B cell (primary cell): ENCODE results near the gene SLC9C1. TPM values are rescaled to one million over a fixed set of nuclear protein-coding genes. Genes with fewer than 3 reads are reported as not detected.

ENCODE experiments used
- ATAC-seq: fragments of 200-7000 bp; cut with Tn5 transposase; one replicate; pipeline ENCODE4 v1.10.0; 2021; ENCODE audit warnings: low read depth, mild to moderate bottlenecking, moderate number of reproducible peaks, moderate library complexity
- CTCF ChIA-PET: fragments of 350-600 bp; sonication (Branson Sonifier 250); formaldehyde crosslinking; loops from one replicate; lab custom pipeline; 2021; ENCODE audit warnings: antibody characterized with exemption, inconsistent platforms; lab: Charles Lee
- POLR2A ChIA-PET: fragments of 350-600 bp; sonication (Branson Sonifier 250); formaldehyde crosslinking; loops from one replicate; lab custom pipeline; 2021; ENCODE audit warnings: antibody characterized with exemption; lab: Charles Lee
- DNase-seq: peaks from one replicate; pipeline ENCODE4 v3.0.0; 2013
- H2AFZ ChIP-seq: 2 replicates; pipeline ENCODE4 v1.6.1; 2012; ENCODE audit warnings: mild to moderate bottlenecking, low read depth, low read length; ENCODE audit not compliant: insufficient read depth, poor library complexity, severe bottlenecking
- H3K27ac ChIP-seq, 2 donors: 1 replicate in 1 of 2; 2 replicates in 1 of 2; pipeline ENCODE4 v1.5.1; 2012 to 2013; ENCODE audit warnings: low read length in 2 of 2, mild to moderate bottlenecking in 2 of 2, moderate library complexity in 1 of 2
- H3K27me3 ChIP-seq, 4 experiments: fragments of 200-600 bp in 1 of 4; sonication (generic) in 1 of 4; replicated peaks in 1 of 4; 1 replicate in 2 of 4; 2 replicates in 2 of 4; pipeline versions ENCODE4 v1.6.1 to v1.7.0; 2013 to 2016; ENCODE audit warnings: low read length in 3 of 4, mild to moderate bottlenecking in 2 of 4, mixed read lengths in 1 of 4, moderate library complexity in 1 of 4; ENCODE audit not compliant: insufficient read depth in 4 of 4, control insufficient read depth in 3 of 4; ENCODE audit errors: control extremely low read depth in 1 of 4
- H3K36me3 ChIP-seq, 2 experiments: replicated peaks in 1 of 2; 1 replicate in 1 of 2; 2 replicates in 1 of 2; pipeline versions ENCODE4 v1.6.1 to v1.7.1; 2013; ENCODE audit warnings: low read length in 1 of 2; ENCODE audit not compliant: insufficient read depth in 2 of 2, control insufficient read depth in 1 of 2; ENCODE audit errors: control extremely low read depth in 1 of 2, extremely low read depth in 1 of 2
- H3K4me1 ChIP-seq, 2 donors: fragments of 200-600 bp in 1 of 2; sonication (generic) in 1 of 2; 1 replicate in 1 of 2; 2 replicates in 1 of 2; pipeline versions ENCODE4 v1.5.1 to v1.6.1; 2013 to 2017; ENCODE audit warnings: low read length in 2 of 2; ENCODE audit not compliant: control insufficient read depth in 2 of 2, insufficient read depth in 2 of 2
- H3K4me2 ChIP-seq: replicated peaks from 2 replicates; pipeline ENCODE3; 2012; ENCODE audit warnings: mild to moderate bottlenecking, low read depth, low read length; ENCODE audit not compliant: poor library complexity, severe bottlenecking
- H3K4me3 ChIP-seq, 5 experiments: fragments of 200-600 bp in 1 of 5; sonication (generic) in 1 of 5; 1 replicate in 3 of 5; 2 replicates in 2 of 5; pipeline versions ENCODE4 v1.5.1 to v1.7.0; 2011 to 2016; ENCODE audit warnings: low read length in 4 of 5, mild to moderate bottlenecking in 4 of 5, low read depth in 2 of 5, control low read depth in 1 of 5, moderate library complexity in 1 of 5; ENCODE audit not compliant: insufficient read depth in 1 of 5; ENCODE audit errors: control extremely low read depth in 1 of 5, extremely low read depth in 1 of 5
- H3K79me2 ChIP-seq: fragments of 200-600 bp; sonication (generic); one replicate; pipeline ENCODE4 v1.6.0; 2016; ENCODE audit warnings: low read length; ENCODE audit not compliant: control insufficient read depth, insufficient read depth
- H3K9ac ChIP-seq: fragments of 200-600 bp; sonication (generic); 2 replicates; pipeline ENCODE4 v1.6.1; 2017; ENCODE audit warnings: mild to moderate bottlenecking, low read length, moderate library complexity
- H3K9me3 ChIP-seq, 3 donors: one replicate each; pipeline versions ENCODE4 v1.6.1 to v1.7.1; 2013; ENCODE audit warnings: low read length in 2 of 3; ENCODE audit not compliant: control insufficient read depth in 2 of 3, insufficient read depth in 1 of 3; ENCODE audit errors: control extremely low read depth in 1 of 3
- H4K20me1 ChIP-seq: 2 replicates; pipeline ENCODE4 v1.6.0; 2012; ENCODE audit warnings: mild to moderate bottlenecking, low read length; ENCODE audit not compliant: insufficient read depth, control insufficient read depth, poor library complexity, severe bottlenecking
- H3K27ac Mint-ChIP-seq: one replicate; pipeline ENCODE4 v1.8.0; 2021; ENCODE audit warnings: mixed read lengths
- H3K27me3 Mint-ChIP-seq: one replicate; pipeline ENCODE4 v1.8.0; 2021; ENCODE audit warnings: mixed read lengths
- H3K4me1 Mint-ChIP-seq: one replicate; pipeline ENCODE4 v1.8.0; 2021; ENCODE audit warnings: mixed read lengths
- H3K4me3 Mint-ChIP-seq: one replicate; pipeline ENCODE4 v1.8.0; 2021; ENCODE audit warnings: mixed read lengths
- H3K9me3 Mint-ChIP-seq: one replicate; pipeline ENCODE4 v1.8.0; 2022; ENCODE audit warnings: mixed read lengths; ENCODE audit not compliant: insufficient read depth
- EZH2 ChIP-seq: IDR thresholded peaks from 2 replicates; pipeline ENCODE4 v1.6.1; 2012; ENCODE audit warnings: borderline replicate concordance, low read depth, mild to moderate bottlenecking, moderate library complexity, low read length; ENCODE audit not compliant: insufficient read depth, poor library complexity, severe bottlenecking
- WGBS: methylation state at CpG from one replicate; pipeline ENCODE4 v1.1.5; 2013; ENCODE audit warnings: missing lambda C conversion rate; ENCODE audit not compliant: insufficient coverage; 5-methylcytosine and 5-hydroxymethylcytosine counted together
- intact Hi-C: fragments of 100-400 bp; cut with micrococcal nuclease; formaldehyde crosslinking; loops from one replicate; pipeline ENCODE4 v1.10.0; 2022
- polyA plus RNA-seq: library from polyadenylated mRNA; depleted of rRNA; stranded (reverse); fragments of >200 nt; gene quantifications from 2 replicates; pipeline ENCODE4 v1.2.3, GENCODE V29; 2012
- total RNA-seq, 2 donors: library from RNA; stranded (reverse); fragments of 120-200 nt in 1 of 2; gene quantifications; 1 replicate in 1 of 2; 2 replicates in 1 of 2; pipeline versions ENCODE4 v1.2.3 to v1.2.4, GENCODE V29; 2013 to 2022
- TF ChIP-seq, protein P1 (sequence below): fragments of 200-600 bp; IDR thresholded peaks from one replicate; pipeline ENCODE4 v1.8.0; 2022; ENCODE audit warnings: antibody characterized with exemption, mild to moderate bottlenecking

Gene SLC9C1
- total and polyA plus RNA-seq, 2 donors (not counting 1 experiment from before 2014, with no cell fraction given) = 0.07 to 0.49 TPM

DNA sequence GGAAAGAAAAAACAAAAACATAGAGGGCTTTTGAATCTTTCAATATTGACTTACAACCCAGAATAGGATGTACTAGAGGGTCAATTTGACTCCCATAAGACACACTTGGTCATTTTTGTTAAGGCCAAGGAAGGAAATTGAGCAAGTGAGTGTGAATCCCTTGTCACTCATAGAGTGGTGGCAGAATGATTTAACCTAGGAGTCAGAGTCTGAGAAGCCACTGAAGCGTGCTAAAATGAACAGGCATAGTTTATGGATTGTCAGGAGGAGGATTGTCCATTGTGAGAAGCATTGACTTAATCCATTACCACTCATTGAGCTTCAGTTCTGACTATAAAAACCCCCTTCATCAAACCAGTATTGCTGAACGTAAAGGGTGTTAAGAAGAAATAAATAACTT is 152.7 kb downstream of the SLC9C1 start:
- Mint-ChIP-seq H3K4me1 (peaks cover 25% of the 10 kb centered on the region), H3K27me3 (no peaks in the 10 kb centered on the region), H3K9me3 (peaks cover 4% of the 10 kb centered on the region), H3K27ac (no peak overlapping the region), H3K4me3 (no peak overlapping the region)
- H3K4me3 ChIP-seq = no peak overlapping the region
- intact Hi-C loops = no loop called here
- no peak overlapping the region for H3K27ac ChIP-seq
- H3K27me3 ChIP-seq = no peaks in the 10 kb centered on the region
- DNase-seq (no peak), ATAC-seq (no peak)
- no peak overlapping the region for H3K9ac ChIP-seq
- TF ChIP-seq, protein P1, sequence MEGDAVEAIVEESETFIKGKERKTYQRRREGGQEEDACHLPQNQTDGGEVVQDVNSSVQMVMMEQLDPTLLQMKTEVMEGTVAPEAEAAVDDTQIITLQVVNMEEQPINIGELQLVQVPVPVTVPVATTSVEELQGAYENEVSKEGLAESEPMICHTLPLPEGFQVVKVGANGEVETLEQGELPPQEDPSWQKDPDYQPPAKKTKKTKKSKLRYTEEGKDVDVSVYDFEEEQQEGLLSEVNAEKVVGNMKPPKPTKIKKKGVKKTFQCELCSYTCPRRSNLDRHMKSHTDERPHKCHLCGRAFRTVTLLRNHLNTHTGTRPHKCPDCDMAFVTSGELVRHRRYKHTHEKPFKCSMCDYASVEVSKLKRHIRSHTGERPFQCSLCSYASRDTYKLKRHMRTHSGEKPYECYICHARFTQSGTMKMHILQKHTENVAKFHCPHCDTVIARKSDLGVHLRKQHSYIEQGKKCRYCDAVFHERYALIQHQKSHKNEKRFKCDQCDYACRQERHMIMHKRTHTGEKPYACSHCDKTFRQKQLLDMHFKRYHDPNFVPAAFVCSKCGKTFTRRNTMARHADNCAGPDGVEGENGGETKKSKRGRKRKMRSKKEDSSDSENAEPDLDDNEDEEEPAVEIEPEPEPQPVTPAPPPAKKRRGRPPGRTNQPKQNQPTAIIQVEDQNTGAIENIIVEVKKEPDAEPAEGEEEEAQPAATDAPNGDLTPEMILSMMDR = no peak
- peaks cover 0 to 6% (median 4%) of the 10 kb centered on the region in 3 donors for H3K9me3 ChIP-seq
- H2AFZ ChIP-seq = no peak overlapping the region
- H3K36me3 ChIP-seq = no peaks in the 10 kb centered on the region
- H4K20me1 ChIP-seq = no peaks in the 10 kb centered on the region
- no peaks in the 10 kb centered on the region for H3K79me2 ChIP-seq
- CTCF ChIA-PET = interaction anchor here (6.0 kb wide), 1 partner anchor 31 kb away, joined by 67 read pairs; no protein-coding TSS in a partner anchor
- POLR2A ChIA-PET = no interaction called here
- no peak overlapping the region for H3K4me2 ChIP-seq
- peaks cover 17% of the 10 kb centered on the region in 2 donors for H3K4me1 ChIP-seq
- WGBS = no CpG with 5 or more reads among the region's 2 CpGs

DNA sequence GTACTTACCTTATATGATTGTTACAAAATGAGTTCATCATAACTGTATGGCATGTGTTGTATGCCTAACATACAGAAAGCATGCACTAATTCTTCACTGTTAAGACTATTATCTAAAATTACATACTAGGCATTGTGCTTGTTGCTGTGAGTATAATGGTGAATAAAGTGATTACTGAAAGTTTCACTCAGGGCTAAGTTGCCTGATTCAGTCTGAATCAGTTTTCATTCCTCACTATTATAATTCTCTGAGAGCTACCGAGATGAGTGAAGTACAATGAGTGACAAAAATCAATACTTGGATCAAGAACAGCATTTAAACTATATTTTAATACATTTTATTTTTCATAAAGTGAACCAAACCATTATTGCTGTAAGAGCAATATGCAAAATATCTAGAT is 153.4 kb downstream of the SLC9C1 start:
- Histone ChIP-seq H3K9me3 (peaks cover 0 to 6% (median 4%) of the 10 kb centered on the region in 3 donors), H2AFZ (no peak overlapping the region), H3K4me3 (no peak overlapping the region), H3K4me1 (peaks cover 23 to 24% of the 10 kb centered on the region in 2 donors), H4K20me1 (no peaks in the 10 kb centered on the region), H3K9ac (no peak overlapping the region), H3K27me3 (no peaks in the 10 kb centered on the region), H3K36me3 (no peaks in the 10 kb centered on the region), H3K27ac (no peak overlapping the region), H3K79me2 (no peaks in the 10 kb centered on the region), H3K4me2 (no peak overlapping the region)
- Mint-ChIP-seq H3K4me1 (peaks cover 32% of the 10 kb centered on the region), H3K9me3 (peaks cover 3% of the 10 kb centered on the region), H3K27ac (no peak overlapping the region), H3K27me3 (no peaks in the 10 kb centered on the region), H3K4me3 (no peak overlapping the region)
- ChIA-PET CTCF (interaction anchor here (1.5 to 6.0 kb wide), 4 partner anchors 26 to 594 kb away, joined by 3 to 67 read pairs (median 38); partner anchors contain the start of gene SLC9C1), POLR2A (no interaction called here)
- TF ChIP-seq, protein P1 = no peak
- TF ChIP-seq EZH2 = no peak
- no peak for ATAC-seq
- no peak for DNase-seq
- intact Hi-C loops = no loop called here
- no CpG with 5 or more reads among the region's 1 CpG for WGBS
